T-helper 9 cell (primary cell): ENCODE measurements around the gene FGFBP2.

Source experiments
- DNase-seq: peaks from one replicate; pipeline ENCODE4 v3.0.0-alpha.2; 2020

The FGFBP2 gene

GRCh38 chr4:15965325-15965724 lies 2.4 kb upstream of the FGFBP2 start:
- no peak for DNase-seq

GRCh38 chr4:15964159-15964558 lies 1.2 kb upstream of the FGFBP2 start:
- no peak for DNase-seq

GRCh38 chr4:15963576-15963975 lies 601 bp upstream of the FGFBP2 start:
- no peak for DNase-seq

- no peak for DNase-seq
These were observed 1.0 kb downstream of the FGFBP2 start for GRCh38 chr4:15961781-15962510.

GRCh38 chr4:15958562-15958961 lies 4.4 kb downstream of the FGFBP2 start:
- no peak for DNase-seq

- DNase-seq, result peak; percentile 62
These were observed 6.7 kb downstream of the FGFBP2 start for GRCh38 chr4:15956179-15956850.

GRCh38 chr4:15955670-15956069 lies 7.3 kb downstream of the FGFBP2 start:
- DNase-seq, result no peak

GRCh38 chr4:15953625-15954024 lies 9.3 kb downstream of the FGFBP2 start:
- DNase-seq, result no peak

- DNase-seq, result no peak
These were observed 11.2 kb downstream of the FGFBP2 start for GRCh38 chr4:15951781-15952180.

GRCh38 chr4:15948826-15949225 lies 14.1 kb downstream of the FGFBP2 start:
- DNase-seq, result no peak

GRCh38 chr4:15947684-15948083 lies 15.3 kb downstream of the FGFBP2 start:
- no peak for DNase-seq

- DNase-seq, result no peak
These were observed 17.5 kb downstream of the FGFBP2 start for GRCh38 chr4:15945516-15945915.

- DNase-seq, result no peak
These were observed 18.1 kb downstream of the FGFBP2 start for GRCh38 chr4:15944895-15945294.

- DNase-seq, result no peak
These were observed 20.7 kb downstream of the FGFBP2 start for GRCh38 chr4:15942283-15942682.

GRCh38 chr4:15938640-15939039 lies 24.3 kb downstream of the FGFBP2 start, which contains the start of gene FGFBP1:
Gene FGFBP1, minus strand, starts transcription at chr4:15938740. Its CDS starts 2,108 bp downstream, at chr4:15936632.
- DNase-seq, result no peak

- no peak for DNase-seq
These were observed 24.8 kb downstream of the FGFBP2 start for GRCh38 chr4:15938182-15938581.

- no peak for DNase-seq
These were observed 26.5 kb downstream of the FGFBP2 start for GRCh38 chr4:15936495-15936894.

- DNase-seq, result no peak
These were observed 27.2 kb downstream of the FGFBP2 start for GRCh38 chr4:15935504-15936402.

GRCh38 chr4:15934259-15934658 lies 28.7 kb downstream of the FGFBP2 start:
- DNase-seq, result no peak

- no peak for DNase-seq
These were observed 31.3 kb downstream of the FGFBP2 start for GRCh38 chr4:15931451-15932210.

- DNase-seq, result no peak
These were observed 32.7 kb downstream of the FGFBP2 start for GRCh38 chr4:15930314-15930713.

- no peak for DNase-seq
These were observed 33.4 kb downstream of the FGFBP2 start for GRCh38 chr4:15929540-15929939.

- no peak for DNase-seq
These were observed 34.1 kb downstream of the FGFBP2 start for GRCh38 chr4:15928883-15929282.
